GM23338 (cell line): Measurements from ENCODE around the gene CCNF. TPM values are rescaled to one million over a fixed set of nuclear protein-coding genes. Genes with fewer than 3 reads are reported as not detected.

Source experiments
- ATAC-seq: fragments of 200-7000 bp; cut with Tn5 transposase; 3 replicates; pipeline ENCODE4 v1.9.1; 2020
- DNase-seq: peaks from one replicate; pipeline ENCODE4 v3.0.0-alpha.2; 2015; ENCODE audit warnings: low spot score
- H2AFZ ChIP-seq: fragments of 200-600 bp; sonication (generic); 2 replicates; pipeline ENCODE4 v1.8.0; 2016; ENCODE audit warnings: antibody characterized with exemption, mild to moderate bottlenecking, moderate library complexity
- H3F3A ChIP-seq: fragments of 200-600 bp; sonication (generic); replicated peaks from 2 replicates; pipeline ENCODE4 v1.8.0; 2017; ENCODE audit warnings: antibody characterized with exemption, mixed run types, low read depth
- H3K27ac ChIP-seq: fragments of 200-600 bp; sonication (generic); 2 replicates; pipeline ENCODE4 v1.6.1; 2016; ENCODE audit warnings: low read depth
- H3K27me3 ChIP-seq: fragments of 200-600 bp; sonication (generic); 2 replicates; pipeline ENCODE4 v1.8.0; 2016; ENCODE audit warnings: mild to moderate bottlenecking, mixed run types, moderate library complexity; ENCODE audit not compliant: insufficient read depth
- H3K36me3 ChIP-seq: fragments of 200-600 bp; sonication (generic); 2 replicates; pipeline ENCODE4 v1.8.0; 2016; ENCODE audit warnings: mild to moderate bottlenecking; ENCODE audit not compliant: insufficient read depth
- H3K4me1 ChIP-seq: fragments of 200-600 bp; sonication (generic); 2 replicates; pipeline ENCODE4 v1.8.0; 2016; ENCODE audit warnings: mild to moderate bottlenecking, moderate library complexity; ENCODE audit not compliant: insufficient read depth
- H3K4me2 ChIP-seq: fragments of 200-600 bp; sonication (generic); 2 replicates; pipeline ENCODE4 v1.7.1; 2017; ENCODE audit warnings: mixed run types
- H3K4me3 ChIP-seq: fragments of 200-600 bp; sonication (generic); 2 replicates; pipeline ENCODE4 v1.6.1; 2016; ENCODE audit warnings: mixed run types
- H3K79me2 ChIP-seq: fragments of 200-600 bp; sonication (generic); replicated peaks from 2 replicates; pipeline ENCODE4 v1.8.0; 2017; ENCODE audit warnings: mild to moderate bottlenecking; ENCODE audit not compliant: insufficient read depth
- H3K9me2 ChIP-seq: fragments of 200-600 bp; sonication (generic); 2 replicates; pipeline ENCODE4 v1.8.0; 2017; ENCODE audit not compliant: insufficient read depth
- H4K20me1 ChIP-seq: fragments of 200-600 bp; sonication (generic); replicated peaks from 2 replicates; pipeline ENCODE4 v1.8.0; 2017; ENCODE audit warnings: mild to moderate bottlenecking; ENCODE audit not compliant: insufficient read depth
- H3K27ac Mint-ChIP-seq: 2 replicates; pipeline ENCODE4 v1.8.0; 2020; ENCODE audit warnings: inconsistent platforms, mild to moderate bottlenecking, moderate library complexity, mixed read lengths
- H3K27me3 Mint-ChIP-seq: 3 replicates; pipeline ENCODE4 v1.8.0; 2022; ENCODE audit warnings: low read depth, mild to moderate bottlenecking, moderate library complexity, mixed read lengths, inconsistent platforms; ENCODE audit not compliant: insufficient read depth, poor library complexity
- H3K36me3 Mint-ChIP-seq: 3 replicates; pipeline ENCODE4 v1.8.0; 2021; ENCODE audit warnings: low read depth, mild to moderate bottlenecking, inconsistent platforms, moderate library complexity, mixed read lengths
- H3K4me1 Mint-ChIP-seq: 3 replicates; pipeline ENCODE4 v1.8.0; 2020; ENCODE audit warnings: mild to moderate bottlenecking, inconsistent platforms, mixed read lengths
- H3K4me3 Mint-ChIP-seq: 3 replicates; pipeline ENCODE4 v1.8.0; 2021; ENCODE audit warnings: moderate library complexity, mild to moderate bottlenecking, inconsistent platforms, mixed read lengths
- H3K9me3 Mint-ChIP-seq: 3 replicates; pipeline ENCODE4 v1.8.0; 2020; ENCODE audit warnings: moderate library complexity, mild to moderate bottlenecking, inconsistent platforms, mixed read lengths
- ETS1 ChIP-seq: IDR thresholded peaks from 2 replicates; pipeline ENCODE4 v1.6.1; 2016; ENCODE audit warnings: antibody characterized with exemption
- EZH2 ChIP-seq: fragments of 200-600 bp; sonication (generic); IDR thresholded peaks from one replicate; pipeline ENCODE4 v1.8.0; 2017; ENCODE audit warnings: antibody characterized with exemption, mild to moderate bottlenecking, low read depth; ENCODE audit not compliant: unreplicated experiment
- EZH2phosphoT487 ChIP-seq: fragments of 200-600 bp; sonication (generic); IDR thresholded peaks from one replicate; pipeline ENCODE4 v1.8.1; 2018; ENCODE audit warnings: antibody characterized with exemption; ENCODE audit not compliant: unreplicated experiment
- JUNB ChIP-seq: IDR thresholded peaks from one replicate; pipeline ENCODE4 v1.6.1; 2016; ENCODE audit warnings: antibody characterized with exemption; ENCODE audit not compliant: unreplicated experiment
- POLR2AphosphoS5 ChIP-seq: IDR thresholded peaks from 2 replicates; pipeline ENCODE4 v1.6.1; 2016; ENCODE audit warnings: antibody characterized with exemption, low read depth
- REST ChIP-seq: IDR thresholded peaks from one replicate; pipeline ENCODE4 v1.6.1; 2018; ENCODE audit warnings: antibody characterized with exemption; ENCODE audit not compliant: unreplicated experiment
- STAT1 ChIP-seq: IDR thresholded peaks from one replicate; pipeline ENCODE4 v1.6.1; 2016; ENCODE audit warnings: antibody characterized with exemption; ENCODE audit not compliant: unreplicated experiment
- ZNF331 ChIP-seq: fragments of 250-450 bp; sonication (Bioruptor Pico); IDR thresholded peaks from 2 replicates; pipeline ENCODE4 v1.5.0; 2020; ENCODE audit warnings: low read depth, mild to moderate bottlenecking, moderate library complexity
- polyA plus RNA-seq: library from polyadenylated mRNA; unstranded; fragments of >200 nt; fragmentation: Nextera tagmentation; extraction: Ambion mirVana; gene quantifications from 2 replicates; pipeline ENCODE4 v1.2.1, GENCODE V29; 2016
- total RNA-seq: library from RNA; depleted of rRNA; stranded (reverse); fragments of >200 nt; shearing (Covaris generic); gene quantifications from 2 replicates; pipeline ENCODE4 v1.2.3, GENCODE V29; 2014
- TF ChIP-seq, protein P1 (sequence below), 2 experiments: fragments of 200-600 bp in 1 of 2; sonication (generic) in 1 of 2; conservative IDR thresholded peaks; 2 replicates each; pipeline versions ENCODE4 v1.5.1 to v1.6.1; 2016 to 2017; ENCODE audit warnings: antibody characterized with exemption in 2 of 2, low read depth in 2 of 2, mild to moderate bottlenecking in 2 of 2, moderate library complexity in 1 of 2
- TF ChIP-seq, protein P2 (sequence below): fragments of 250-450 bp; sonication (Bioruptor Pico); IDR thresholded peaks from 2 replicates; pipeline ENCODE4 v1.5.0; 2020; ENCODE audit warnings: mild to moderate bottlenecking, moderate library complexity

CCNF gene
- total and polyA plus RNA-seq, 2 experiments from 2014 or later, result 21.2 to 54.2 TPM

DNA sequence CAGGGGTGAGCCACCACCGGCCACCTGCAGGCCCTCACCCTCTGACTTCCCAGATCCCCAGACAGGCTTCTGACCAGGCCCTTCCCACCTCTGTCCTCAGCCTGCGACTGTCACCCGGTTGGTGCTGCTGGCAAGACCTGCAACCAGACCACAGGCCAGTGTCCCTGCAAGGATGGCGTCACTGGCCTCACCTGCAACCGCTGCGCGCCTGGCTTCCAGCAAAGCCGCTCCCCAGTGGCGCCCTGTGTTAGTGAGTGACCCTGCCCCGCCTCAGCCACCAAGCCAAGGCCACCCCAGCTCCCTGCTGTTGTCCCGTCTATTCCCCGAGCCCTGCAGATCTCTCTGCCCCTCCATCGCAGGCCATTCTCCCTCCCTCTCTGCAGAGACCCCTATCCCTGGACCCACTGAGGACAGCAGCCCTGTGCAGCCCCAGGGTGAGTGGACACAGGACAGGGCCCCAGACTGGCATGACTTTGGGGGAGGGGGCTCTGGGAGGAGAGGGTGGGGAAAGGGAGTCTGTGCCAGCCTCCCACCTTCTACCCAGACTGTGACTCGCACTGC lies 43.7 kb downstream of the CCNF start:
- H3K27ac ChIP-seq, result no peak overlapping the region
- H3K27me3 ChIP-seq, result peaks cover 78% of the 10 kb centered on the region
- peak overlapping the region; percentile 50; the same call in 1 of the 2 replicates for H3K4me3 ChIP-seq
- H3K4me1 ChIP-seq, result peaks cover 23% of the 10 kb centered on the region
- Mint-ChIP-seq H3K4me3 (peak overlapping the region; percentile 66), H3K9me3 (no peaks in the 10 kb centered on the region), H3K27me3 (peaks cover 57% of the 10 kb centered on the region), H3K4me1 (peaks cover 20% of the 10 kb centered on the region), H3K27ac (no peak overlapping the region), H3K36me3 (no peaks in the 10 kb centered on the region; the same call in 2 of the 3 replicates)
- no peaks in the 10 kb centered on the region for H3K9me2 ChIP-seq
- H2AFZ ChIP-seq, result no peak overlapping the region
- H3K79me2 ChIP-seq, result peaks cover 14% of the 10 kb centered on the region
- H3K4me2 ChIP-seq, result peak overlapping the region; percentile 60; the same call in 1 of the 2 replicates
- ATAC-seq (no peak), DNase-seq (no peak)
- no peaks in the 10 kb centered on the region for H3K36me3 ChIP-seq
- peaks cover 16% of the 10 kb centered on the region for H3F3A ChIP-seq
- peaks cover 22% of the 10 kb centered on the region for H4K20me1 ChIP-seq
- TF ChIP-seq, protein P1, sequence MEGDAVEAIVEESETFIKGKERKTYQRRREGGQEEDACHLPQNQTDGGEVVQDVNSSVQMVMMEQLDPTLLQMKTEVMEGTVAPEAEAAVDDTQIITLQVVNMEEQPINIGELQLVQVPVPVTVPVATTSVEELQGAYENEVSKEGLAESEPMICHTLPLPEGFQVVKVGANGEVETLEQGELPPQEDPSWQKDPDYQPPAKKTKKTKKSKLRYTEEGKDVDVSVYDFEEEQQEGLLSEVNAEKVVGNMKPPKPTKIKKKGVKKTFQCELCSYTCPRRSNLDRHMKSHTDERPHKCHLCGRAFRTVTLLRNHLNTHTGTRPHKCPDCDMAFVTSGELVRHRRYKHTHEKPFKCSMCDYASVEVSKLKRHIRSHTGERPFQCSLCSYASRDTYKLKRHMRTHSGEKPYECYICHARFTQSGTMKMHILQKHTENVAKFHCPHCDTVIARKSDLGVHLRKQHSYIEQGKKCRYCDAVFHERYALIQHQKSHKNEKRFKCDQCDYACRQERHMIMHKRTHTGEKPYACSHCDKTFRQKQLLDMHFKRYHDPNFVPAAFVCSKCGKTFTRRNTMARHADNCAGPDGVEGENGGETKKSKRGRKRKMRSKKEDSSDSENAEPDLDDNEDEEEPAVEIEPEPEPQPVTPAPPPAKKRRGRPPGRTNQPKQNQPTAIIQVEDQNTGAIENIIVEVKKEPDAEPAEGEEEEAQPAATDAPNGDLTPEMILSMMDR (conservative IDR thresholded peaks at IDR 0.05; ENCODE audit: low read depth in 2 of 2), result no peak
- TF ChIP-seq EZH2 (no peak), EZH2phosphoT487 (no peak), ZNF331 (CRISPR knock-in tag) (no peak), JUNB (no peak), REST (no peak), ETS1 (no peak), POLR2AphosphoS5 (no peak), STAT1 (no peak)
- TF ChIP-seq, protein P2, sequence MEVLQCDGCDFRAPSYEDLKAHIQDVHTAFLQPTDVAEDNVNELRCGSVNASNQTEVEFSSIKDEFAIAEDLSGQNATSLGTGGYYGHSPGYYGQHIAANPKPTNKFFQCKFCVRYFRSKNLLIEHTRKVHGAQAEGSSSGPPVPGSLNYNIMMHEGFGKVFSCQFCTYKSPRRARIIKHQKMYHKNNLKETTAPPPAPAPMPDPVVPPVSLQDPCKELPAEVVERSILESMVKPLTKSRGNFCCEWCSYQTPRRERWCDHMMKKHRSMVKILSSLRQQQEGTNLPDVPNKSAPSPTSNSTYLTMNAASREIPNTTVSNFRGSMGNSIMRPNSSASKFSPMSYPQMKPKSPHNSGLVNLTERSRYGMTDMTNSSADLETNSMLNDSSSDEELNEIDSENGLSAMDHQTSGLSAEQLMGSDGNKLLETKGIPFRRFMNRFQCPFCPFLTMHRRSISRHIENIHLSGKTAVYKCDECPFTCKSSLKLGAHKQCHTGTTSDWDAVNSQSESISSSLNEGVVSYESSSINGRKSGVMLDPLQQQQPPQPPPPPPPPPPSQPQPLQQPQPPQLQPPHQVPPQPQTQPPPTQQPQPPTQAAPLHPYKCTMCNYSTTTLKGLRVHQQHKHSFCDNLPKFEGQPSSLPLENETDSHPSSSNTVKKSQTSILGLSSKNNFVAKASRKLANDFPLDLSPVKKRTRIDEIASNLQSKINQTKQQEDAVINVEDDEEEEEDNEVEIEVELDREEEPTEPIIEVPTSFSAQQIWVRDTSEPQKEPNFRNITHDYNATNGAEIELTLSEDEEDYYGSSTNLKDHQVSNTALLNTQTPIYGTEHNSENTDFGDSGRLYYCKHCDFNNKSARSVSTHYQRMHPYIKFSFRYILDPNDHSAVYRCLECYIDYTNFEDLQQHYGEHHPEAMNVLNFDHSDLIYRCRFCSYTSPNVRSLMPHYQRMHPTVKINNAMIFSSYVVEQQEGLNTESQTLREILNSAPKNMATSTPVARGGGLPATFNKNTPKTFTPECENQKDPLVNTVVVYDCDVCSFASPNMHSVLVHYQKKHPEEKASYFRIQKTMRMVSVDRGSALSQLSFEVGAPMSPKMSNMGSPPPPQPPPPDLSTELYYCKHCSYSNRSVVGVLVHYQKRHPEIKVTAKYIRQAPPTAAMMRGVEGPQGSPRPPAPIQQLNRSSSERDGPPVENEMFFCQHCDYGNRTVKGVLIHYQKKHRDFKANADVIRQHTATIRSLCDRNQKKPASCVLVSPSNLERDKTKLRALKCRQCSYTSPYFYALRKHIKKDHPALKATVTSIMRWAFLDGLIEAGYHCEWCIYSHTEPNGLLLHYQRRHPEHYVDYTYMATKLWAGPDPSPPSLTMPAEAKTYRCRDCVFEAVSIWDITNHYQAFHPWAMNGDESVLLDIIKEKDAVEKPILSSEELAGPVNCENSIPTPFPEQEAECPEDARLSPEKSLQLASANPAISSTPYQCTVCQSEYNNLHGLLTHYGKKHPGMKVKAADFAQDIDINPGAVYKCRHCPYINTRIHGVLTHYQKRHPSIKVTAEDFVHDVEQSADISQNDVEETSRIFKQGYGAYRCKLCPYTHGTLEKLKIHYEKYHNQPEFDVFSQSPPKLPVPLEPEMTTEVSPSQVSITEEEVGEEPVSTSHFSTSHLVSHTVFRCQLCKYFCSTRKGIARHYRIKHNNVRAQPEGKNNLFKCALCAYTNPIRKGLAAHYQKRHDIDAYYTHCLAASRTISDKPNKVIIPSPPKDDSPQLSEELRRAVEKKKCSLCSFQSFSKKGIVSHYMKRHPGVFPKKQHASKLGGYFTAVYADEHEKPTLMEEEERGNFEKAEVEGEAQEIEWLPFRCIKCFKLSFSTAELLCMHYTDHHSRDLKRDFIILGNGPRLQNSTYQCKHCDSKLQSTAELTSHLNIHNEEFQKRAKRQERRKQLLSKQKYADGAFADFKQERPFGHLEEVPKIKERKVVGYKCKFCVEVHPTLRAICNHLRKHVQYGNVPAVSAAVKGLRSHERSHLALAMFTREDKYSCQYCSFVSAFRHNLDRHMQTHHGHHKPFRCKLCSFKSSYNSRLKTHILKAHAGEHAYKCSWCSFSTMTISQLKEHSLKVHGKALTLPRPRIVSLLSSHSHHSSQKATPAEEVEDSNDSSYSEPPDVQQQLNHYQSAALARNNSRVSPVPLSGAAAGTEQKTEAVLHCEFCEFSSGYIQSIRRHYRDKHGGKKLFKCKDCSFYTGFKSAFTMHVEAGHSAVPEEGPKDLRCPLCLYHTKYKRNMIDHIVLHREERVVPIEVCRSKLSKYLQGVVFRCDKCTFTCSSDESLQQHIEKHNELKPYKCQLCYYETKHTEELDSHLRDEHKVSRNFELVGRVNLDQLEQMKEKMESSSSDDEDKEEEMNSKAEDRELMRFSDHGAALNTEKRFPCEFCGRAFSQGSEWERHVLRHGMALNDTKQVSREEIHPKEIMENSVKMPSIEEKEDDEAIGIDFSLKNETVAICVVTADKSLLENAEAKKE, result no peak
